AG20443 (cell line): ENCODE results near the gene TMEM200B.
"Not testable (repeated sequence)": the region's sequence is repeated elsewhere in the genome, so short reads cannot be mapped to it uniquely, and the experiment has no call there.

ENCODE experiments used
- DNase-seq: peaks from one replicate; pipeline ENCODE4 v3.0.0; 2012; ENCODE audit warnings: low spot score, mixed read lengths

Gene TMEM200B

GRCh38 chr1:29108041-29108440 is 15.7 kb downstream of the TMEM200B start:
- not testable (repeated sequence) for DNase-seq

DNA sequence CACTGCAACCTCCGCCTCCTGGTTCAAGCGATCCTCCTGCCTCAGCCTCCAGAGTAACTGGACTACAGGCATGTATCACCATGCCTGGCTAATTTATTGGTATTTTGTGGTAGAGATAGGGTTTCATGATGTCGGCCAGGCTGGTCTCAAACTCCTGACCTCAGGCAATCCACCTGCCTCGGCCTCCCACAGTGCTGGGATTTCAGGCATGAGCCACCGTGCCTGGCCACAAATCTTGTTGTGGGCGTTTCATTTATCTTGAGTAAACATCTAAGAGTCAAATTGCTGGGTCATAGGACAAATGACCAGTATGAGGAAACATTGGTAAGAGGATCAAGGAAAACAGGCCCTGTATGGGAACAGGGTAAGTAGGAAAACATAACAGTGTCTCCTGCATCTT is 17.9 kb downstream of the TMEM200B start:
- no peak for DNase-seq

- no peak for DNase-seq
These were observed 23.2 kb downstream of the TMEM200B start for GRCh38 chr1:29100487-29100886.

GRCh38 chr1:29099286-29099685 is 24.4 kb downstream of the TMEM200B start:
- DNase-seq = no peak

- DNase-seq = no peak
These were observed 27.3 kb downstream of the TMEM200B start for GRCh38 chr1:29096231-29096886.

DNA sequence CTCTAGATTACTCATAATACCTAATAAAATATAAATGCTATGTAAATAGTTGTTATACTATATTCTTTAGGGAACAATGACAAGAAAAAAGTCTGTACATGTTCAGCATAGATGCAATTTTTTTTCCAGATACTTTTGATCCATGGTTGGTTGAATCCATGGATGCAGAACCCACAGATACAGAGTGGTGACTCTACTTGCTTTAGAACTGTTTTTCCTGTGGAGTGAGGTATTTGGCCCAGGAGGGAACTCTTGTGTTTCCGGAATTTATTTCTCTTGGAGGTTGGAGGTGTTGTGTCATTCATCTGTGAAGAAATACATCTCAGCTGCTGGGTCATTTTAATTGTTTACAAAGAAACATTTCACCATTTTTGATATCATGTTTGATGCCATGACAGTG is 28.7 kb downstream of the TMEM200B start:
- no peak for DNase-seq

GRCh38 chr1:29094433-29094832 is 29.3 kb downstream of the TMEM200B start:
- no peak for DNase-seq

DNA sequence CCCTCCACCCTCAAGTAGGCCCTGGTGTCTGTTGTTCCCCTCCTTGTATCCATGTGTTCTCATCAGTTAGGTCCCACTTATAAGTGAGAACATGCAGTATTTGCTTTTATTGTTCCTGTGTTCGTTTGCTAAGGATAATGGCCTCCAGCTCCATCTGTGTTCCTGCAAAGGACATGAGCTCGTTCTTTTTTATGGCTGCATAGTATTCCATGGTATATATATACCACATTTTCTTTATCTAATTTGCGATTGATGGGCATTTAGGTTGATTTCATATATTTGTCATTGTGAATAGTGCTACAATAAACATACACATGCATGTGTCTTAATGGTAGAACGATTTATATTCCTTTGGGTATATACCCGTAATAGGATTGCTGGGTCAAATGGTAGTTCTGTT is 31.0 kb downstream of the TMEM200B start:
- not testable (repeated sequence) for DNase-seq

GRCh38 chr1:29090937-29091618 is 32.6 kb downstream of the TMEM200B start:
- no peak for DNase-seq

DNA sequence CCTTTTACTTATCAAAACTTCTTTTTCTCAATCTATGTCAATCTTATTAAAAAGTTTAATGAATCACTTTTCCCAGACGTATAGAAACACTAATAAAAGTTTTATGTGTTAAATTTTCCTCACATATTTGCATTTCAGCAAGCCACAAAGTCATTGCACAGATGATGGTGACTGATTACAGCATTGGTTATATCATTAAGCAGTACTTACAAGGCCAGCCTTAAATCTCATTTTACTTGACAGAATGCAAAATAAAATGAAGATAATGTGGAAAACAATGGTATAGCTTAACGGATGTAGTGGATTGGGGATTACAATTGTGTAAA is 39.5 kb downstream of the TMEM200B start:
- DNase-seq = no peak

DNA sequence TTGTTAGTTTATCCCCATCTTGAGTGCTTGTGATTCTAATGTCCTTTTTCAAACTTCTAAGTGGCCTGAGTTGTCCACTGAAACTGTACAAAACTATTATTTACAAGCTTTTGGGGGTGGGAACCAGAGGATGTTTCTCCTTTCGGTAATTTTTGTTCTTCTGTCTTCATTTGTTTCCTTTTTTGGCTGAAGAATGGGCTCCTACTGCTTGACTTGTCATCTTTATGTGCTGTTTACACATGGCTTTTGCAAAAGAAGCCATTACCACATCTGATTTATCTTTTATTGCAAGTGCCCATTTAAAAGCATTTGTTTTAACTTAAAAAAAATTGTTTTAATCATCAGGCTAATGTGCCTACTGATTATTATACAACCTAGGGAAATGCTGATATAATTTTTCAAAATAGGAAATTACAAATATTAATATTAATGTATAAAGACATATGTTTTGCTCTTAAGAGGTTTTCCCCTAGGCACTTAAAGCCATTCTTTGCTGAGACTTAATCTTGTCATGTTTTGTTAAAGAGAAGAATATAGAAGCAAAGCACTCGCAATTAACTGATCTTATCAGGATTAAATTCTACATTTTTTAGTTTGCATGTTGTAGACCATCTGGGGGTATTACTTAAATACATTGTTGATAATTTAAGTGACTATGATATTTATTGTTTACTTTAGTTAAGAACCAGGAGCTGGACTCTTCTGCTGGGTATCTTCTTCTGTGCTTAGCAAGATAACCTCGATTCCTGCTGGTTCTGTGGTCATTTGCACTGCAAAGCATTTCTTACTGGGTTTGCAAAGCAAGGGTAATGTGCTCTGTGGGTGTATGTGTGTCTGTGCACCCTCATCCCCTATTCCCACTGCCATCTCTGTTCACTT is 40.1 kb downstream of the TMEM200B start:
- DNase-seq = no peak

GRCh38 chr1:29082519-29082918 is 41.2 kb downstream of the TMEM200B start:
- no peak for DNase-seq

GRCh38 chr1:29081201-29081600 is 42.5 kb downstream of the TMEM200B start:
- no peak for DNase-seq

DNA sequence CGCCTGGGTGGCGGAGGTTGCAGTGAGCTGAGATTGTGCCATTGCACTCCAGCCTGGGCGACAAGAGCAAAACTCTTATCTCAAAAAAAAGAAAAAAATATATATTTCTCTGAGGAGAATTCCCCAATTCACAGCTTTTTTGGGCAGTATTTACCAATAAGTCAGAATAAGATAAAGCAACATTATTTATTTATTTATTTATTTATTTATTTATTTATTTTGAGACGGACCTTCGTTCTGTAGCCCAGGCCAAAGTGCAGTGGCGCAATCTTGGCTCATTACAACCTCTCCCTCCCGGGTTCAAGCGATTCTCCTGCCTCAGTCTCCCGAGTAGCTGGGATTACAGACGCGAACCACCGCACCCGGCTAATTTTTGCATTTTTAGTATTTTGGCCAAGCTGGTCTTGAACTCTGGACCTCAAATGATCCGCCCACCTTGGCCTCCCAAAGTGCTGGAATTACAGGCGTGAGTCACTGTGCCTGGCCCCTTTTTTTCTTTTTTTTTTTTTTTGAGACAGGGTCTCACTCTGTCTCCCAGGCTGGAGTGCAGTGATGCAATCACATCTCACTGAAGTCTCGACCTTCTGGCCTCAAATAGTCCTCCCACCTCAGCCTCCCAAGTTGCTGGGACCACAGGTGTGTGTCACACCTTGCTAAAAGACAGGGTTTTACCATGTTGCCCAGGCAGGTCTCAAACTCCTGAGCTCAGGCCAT is 43.6 kb downstream of the TMEM200B start:
- DNase-seq = not testable (repeated sequence)

DNA sequence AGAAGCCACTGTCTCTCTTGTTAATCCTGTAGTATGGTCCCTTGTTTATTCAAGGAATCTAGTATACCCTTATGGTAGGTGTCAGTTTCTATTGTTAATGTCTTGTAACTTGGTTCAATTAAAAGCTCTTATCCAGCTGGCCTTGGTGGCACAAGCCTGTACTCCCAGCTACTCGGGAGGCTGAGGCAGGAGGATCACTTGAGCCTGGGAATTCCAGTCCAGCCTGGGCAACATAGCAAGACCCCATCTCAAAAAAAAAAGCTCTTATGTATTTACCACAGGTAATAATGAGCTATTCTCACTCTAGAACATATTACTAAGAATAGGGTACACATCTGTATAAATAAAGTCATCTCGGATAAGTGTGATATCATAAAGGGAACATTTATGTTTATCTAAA is 46.5 kb downstream of the TMEM200B start:
- no peak for DNase-seq
